ENCODE results near the gene LAMC1.
A peak's percentile ranks its signal among the peaks of the same experiment; 100 is the strongest.

Gene LAMC1
- total RNA-seq: 0.31 to 8.8 reads per million in 2 donors

DNA sequence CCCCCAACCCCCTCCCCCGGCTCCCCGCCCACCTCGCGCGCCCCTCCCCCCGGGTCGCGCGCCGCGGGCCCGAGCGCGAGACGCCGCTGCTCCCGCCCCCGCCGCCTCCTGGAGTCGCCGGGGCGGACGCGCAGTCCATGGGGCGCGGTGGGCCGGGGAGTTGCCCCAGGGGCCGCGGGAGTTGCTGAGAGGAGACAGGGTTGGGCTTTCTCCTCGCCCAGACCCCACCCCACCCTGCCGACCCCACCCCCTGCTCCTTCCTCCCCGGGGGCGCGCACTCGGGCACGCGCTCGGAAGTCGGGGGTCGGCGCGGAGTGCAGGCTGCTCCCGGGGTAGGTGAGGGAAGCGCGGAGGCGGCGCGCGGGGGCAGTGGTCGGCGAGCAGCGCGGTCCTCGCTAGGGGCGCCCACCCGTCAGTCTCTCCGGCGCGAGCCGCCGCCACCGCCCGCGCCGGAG lies at the start of gene LAMC1:
Gene LAMC1, plus strand, starts transcription at position 275 of the 455 bp plus-strand sequence. CDS start 297 bp downstream, outside the sequence.
- peak in 1 of 5 experiments; percentile 22 for DNase-seq

DNA sequence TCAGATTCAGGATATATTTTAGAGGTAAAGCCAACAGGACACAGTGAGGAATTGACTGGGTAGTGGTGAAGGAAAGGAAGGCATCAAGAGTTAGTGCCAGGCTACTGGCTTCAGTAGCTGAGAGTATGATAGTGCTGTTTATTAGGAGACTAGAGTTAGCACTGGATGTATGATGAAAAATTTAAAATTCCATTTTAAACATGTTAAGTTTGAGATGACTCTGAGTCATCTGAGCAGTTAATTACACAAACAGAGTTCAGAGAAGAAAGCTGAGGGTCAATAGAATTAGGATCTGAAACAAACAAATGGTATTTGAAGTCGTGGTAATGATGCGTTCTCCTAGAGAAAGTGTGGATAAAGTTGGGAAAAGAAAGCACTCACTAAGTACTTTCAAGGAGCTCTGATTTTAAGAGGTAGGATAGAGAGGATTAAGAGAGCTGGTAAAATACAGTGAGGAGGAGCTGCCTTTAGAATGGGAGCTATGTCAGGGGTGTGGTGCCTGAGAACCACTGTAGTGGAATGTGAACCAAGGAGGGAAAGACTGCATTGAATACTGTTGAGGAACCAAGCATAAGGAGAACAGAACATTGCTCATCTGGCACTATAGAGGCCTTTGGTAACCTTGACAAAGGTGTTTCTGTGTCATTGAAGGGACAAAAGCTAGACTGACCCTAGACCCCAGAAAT lies 48.6 kb upstream of the LAMC1 start:
- DNase-seq: no peak

DNA sequence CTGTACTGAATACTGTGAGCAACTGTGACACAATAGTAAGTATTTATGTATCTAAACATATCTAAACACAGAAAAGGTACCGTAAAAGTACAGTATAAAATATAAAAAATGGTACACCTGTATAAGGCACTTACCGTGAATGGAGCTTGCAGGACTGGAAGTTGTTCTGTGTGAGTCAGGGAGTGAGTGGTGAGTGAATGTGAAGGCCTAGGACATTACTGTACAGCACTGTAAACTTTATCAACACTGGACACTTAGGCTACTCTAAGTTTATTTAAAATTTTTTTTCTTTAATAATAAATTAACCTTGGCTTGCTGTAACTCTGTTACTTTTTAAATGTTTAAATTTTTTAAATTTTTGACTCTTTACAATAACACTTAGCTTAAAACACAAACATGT lies 45.7 kb upstream of the LAMC1 start:
- DNase-seq: no peak

DNA sequence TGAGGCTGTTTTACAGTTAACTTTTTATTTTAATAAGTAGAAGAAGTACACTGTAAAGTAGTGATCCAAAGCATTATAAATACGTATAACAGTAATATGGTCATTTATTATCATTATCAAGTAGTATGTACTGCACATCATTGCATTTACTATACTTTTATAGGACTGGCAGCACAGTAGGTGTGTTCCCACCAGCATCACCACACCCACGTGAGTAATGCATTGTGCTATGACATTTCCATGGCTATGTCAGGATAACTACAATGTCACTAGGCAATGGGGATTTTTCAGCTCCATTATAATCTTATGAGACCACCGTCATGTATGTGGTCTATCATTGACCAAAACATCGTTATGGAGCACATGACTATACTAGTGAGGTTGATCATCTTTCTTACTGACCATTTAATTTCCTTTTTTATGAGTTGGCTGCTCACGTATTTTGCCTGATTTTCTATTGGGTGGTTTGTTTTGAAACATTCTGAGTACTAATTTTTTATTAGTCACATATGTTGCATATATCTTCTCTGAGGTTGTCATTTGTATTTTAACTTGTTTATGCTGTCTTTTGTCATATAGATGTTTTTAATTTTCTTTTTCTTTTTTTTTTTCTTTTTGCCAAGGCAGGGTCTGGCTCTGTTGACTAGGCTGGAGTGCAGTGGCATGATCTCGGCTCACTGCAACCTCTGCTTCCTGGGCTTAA lies 44.9 kb upstream of the LAMC1 start:
- no peak for DNase-seq

DNA sequence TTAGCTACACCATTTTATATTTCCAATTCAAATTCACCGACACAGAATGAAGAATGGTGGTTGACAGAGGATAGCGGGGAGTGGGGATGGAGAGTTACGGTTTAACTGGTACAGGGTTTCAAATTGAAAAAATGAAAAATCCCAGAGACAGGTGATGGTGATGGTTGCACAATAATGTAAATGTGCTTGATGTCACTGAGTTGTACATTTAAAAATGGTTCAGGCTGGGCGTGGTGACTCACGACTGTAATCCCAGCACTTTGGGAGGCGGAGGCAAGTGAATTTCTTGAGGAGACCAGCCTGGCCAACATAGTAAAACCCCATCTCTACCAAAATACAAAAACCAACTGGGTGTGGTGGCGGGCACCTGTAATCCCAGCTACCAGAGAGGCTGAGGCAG lies 39.1 kb upstream of the LAMC1 start:
- DNase-seq: no peak

DNA sequence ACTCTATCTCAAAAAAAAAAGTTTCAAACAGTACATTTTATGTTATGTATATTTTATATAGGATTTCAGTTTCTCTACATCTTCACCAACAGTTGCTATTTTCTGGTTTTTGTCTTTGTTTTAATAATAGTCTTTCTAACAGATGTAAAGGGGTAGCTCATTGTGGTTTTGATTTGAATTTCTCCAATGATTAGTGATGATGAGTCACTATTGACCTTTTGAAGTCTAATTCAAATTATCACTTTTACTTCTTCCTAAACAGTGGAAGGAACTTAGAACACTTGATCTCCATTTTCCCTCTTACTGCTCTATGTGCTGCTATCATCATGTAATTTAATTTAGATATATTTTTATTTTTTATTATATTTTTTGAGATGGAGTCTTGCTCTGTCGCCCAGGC lies 38.6 kb upstream of the LAMC1 start:
- no peak for DNase-seq

DNA sequence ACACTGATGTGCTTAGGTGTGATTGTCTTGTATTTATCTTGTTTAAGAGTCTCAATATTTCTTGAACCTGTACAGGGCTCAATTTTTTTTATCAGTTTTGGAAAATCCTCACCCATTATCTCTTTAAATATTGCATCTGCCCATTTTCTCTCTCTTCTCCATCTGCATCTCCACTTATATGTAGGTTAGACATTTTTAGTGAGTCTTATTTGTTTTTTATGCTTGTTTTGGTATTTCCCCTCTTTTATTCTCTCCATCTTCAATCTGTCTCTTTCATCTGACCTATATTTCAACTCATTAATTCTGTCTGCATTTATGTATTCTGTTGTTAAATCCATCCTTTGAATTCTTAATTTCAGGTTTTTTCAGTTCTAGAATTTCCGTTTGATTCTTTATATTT lies 37.3 kb upstream of the LAMC1 start:
- no peak for DNase-seq

DNA sequence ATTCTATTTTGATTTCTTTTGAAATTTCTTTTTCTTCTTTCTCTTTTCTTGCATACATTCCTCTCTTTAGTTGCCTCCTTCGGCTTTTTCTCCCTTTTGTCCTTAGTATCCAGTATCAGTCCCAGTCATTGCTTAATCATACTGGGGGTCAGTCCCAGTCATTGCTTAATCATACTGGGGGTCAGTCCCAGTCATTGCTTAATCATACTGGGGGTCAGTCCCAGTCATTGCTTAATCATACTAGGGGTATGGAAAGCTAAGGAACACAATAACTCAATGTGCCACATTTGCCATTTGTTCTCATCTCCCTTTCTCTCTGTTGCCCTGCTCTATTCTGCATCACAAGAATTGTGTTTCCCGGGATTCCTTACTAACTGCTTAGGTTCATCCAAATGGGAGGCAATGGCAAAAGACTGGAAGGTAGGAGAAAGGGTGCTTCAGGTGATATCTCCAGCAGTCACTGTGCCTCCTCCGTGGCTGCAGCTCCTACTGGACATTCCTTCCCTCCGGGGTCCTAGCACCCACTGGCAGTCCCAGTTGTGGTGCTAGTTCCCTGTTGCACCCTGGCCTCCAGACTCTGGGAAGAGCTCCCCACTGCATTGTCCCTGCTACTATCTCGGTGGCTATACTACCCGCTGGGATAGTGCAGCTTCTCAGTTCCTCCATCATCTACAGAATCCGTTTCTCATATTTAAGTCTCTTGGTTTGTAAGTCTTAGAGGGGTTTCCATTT lies 32.6 kb upstream of the LAMC1 start:
- DNase-seq: no peak

DNA sequence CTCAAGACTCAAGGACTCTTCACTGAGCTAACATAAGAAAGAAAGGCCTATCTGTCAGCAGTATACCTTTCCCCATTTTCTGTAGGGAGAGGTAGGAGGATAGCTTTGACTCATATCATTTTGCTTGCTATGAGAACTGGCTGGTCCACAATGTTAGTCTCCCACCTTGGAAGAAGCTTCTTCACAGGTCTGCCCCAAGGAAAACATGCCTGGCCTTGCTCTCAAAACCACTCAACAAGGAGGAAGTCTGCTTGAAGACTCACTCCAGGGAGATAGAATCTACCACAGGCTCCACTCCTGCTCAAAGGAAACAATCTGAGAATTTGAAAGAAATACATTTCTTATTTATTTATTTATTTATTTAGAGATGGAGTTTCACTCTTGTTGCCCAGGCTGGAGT lies 29.5 kb upstream of the LAMC1 start:
- DNase-seq: no peak

DNA sequence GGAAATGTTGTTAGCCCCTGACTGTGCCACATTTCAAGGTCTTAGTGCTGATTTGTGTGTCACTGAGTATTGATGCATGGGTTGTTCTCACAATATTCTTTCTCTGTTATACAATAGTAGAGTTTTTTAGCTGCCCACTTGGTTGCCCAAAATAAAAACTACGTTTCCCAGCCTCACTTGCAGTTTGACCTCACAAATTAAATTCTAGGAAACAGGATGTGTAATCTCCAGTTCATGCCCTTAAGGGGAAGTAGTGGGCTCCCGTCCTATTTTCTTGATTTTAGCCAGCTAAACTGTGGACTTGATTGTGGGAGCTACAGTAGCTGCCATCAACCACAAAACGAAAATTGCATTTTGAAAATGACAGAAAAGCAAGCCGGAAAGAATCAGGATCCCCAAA lies 27.3 kb upstream of the LAMC1 start:
- no peak for DNase-seq

DNA sequence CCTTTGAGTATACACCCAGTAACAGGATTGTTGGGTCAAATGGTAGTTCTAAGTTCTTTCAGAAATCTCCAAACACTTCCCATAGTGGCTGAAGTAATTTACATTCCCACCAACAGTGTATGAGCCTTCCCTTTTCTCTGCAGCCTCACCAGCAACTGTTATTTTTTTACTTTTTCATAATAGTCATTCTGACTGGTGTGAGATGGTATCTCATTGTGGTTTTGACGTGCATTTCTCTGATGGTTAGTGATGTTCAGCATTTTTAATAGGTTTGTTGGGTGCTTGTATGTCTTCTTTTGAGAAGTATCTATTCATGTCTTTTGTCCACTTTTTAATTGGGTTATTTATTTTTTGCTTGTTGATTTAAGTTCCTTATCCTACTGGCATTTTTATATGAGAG lies 26.4 kb upstream of the LAMC1 start:
- DNase-seq: no peak

DNA sequence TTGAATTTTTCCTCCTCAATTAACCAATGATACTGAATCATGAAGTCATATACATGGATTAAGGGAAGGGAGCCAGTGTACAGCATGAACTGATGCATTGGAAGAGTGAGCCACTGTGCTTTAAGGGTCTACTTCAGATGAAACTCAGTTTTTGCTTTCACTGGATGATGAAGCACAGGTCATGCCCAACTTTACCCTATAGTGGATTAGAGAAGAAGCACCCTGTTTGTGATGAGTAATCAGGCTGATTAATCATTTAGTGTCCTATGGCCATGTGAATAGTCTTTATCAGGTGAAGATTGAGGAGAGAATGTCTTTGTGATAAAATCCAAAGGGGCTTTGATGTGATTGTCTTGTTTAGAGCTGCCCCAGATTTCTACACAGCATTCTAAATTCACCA lies 24.7 kb upstream of the LAMC1 start:
- DNase-seq: no peak

DNA sequence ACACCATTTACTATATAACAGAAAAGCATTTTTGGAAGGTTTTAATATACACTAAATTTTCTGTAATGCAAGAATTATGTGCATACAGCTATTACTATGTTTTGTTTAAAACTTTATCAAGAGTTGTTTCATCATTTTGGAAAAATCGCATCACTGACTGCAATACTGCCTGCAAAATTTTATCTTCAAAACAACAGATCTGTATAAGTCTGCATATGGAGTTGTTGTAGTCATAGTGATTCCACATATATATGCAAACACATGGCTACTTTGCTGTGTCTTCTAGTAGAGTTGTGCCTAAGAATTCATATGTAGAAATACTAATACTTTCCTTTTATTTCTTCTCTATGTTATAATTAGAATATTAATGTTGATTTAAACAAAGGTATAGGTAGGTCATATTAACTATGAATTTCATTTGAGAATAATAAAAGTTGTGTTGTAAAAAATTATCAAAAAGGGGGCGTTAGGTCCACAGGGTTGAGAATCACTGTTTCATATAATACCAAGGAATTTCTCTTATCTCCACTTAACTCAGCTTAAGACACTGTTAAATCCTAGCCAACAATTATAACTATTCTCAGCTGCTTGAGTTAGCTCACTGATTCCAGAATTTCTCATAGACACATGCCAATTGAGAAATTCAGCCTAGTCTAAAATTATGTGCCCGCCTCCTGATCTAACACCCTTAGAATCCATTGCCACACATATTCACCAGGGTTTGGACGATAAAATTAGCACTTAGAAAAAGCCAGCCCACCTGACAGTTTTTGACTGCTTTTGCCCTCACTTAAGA lies 22.9 kb upstream of the LAMC1 start:
- DNase-seq: no peak

DNA sequence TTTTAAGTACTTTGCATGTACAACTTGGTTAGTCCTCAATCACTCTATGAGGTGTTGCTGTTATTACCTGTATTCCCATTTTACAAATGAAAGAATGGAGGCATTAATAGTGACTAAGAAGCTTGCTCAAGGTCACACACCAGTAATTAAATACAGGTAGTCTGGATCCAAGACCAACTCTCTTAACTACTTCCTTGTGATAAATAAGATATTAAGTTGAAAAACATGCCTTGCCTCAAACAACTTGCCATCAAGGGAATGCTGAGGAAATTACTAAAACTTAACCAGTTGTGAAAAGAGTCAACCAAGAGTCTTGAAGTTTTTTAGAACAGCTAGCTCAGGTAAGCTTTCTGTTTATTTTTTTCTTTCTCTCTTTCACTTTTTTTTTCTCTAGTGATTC lies 21.0 kb upstream of the LAMC1 start:
- DNase-seq: no peak

DNA sequence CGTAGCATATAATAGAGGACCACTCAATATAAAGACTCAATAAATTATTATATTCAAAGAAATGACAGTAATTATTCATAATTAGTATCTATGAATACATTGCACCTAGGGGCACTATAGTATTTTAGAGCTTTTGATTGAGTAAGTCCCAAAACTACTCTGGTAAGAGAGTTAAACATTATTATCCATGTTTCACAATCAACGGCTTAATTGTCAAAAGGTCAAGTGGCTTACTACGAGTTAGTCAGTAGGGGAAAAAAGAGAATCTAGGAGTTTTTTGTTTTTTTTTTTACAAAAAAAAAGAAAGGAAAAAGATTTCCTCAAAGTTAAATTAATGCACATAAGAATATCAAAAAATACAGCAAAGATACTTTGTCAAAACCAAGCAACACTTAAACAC lies 20.4 kb upstream of the LAMC1 start:
- no peak for DNase-seq

DNA sequence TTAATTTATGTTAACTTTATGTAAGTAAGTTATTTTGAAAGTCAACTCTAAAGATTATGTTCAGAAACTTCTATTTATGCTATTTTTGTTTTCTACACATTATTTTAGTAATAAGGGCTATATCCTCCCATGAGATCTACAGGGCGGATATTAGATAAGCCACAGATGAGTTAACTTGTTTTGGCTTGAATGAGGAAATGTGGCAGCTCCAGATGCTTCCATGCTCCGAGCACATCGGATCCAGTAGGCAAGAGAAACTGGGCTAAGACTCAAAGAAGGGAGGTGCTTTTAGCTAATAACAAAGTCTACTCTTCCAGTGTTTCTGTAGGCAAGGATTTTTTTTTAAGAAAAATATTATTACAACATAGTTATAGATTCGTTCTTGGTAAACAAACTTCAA lies 20.0 kb upstream of the LAMC1 start:
- no peak for DNase-seq

DNA sequence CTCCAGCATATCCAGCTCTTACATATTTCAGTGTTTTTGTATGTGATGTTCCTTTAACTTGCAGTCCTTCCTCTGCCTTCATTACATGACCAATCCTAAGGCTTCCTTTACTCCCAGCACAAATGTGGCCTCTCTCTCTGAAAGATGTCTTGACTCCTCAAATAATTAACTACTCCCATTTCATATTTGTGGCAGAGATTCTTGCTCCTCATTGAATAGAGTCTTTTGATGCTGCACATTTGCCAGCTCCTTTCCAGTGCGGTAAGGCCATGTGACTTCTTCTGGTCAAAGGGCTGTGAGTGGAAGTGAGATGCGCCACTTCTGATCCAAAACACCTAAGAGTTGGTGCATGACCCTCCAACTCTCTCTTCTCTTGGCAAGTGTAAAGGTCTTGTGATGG lies 19.1 kb upstream of the LAMC1 start:
- DNase-seq: no peak

DNA sequence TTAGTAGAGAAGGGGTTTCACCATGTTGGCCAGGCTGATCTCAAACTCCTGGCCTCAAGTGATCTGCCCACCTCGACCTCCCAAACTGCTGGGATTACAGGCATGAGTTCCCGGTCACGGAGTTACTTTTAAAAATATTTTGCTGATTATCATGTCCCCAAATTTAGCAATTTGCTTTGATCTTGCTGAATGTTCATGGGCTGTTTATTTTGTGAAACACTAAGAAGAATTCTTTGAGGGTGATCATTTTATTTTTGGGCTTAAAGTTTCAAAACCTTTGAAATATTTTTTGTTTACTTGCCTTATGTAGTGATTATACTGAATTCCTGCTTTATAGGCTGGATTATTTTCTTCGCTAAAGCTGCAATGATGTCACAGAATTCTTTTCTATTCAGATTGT lies 11.4 kb upstream of the LAMC1 start:
- no peak for DNase-seq

DNA sequence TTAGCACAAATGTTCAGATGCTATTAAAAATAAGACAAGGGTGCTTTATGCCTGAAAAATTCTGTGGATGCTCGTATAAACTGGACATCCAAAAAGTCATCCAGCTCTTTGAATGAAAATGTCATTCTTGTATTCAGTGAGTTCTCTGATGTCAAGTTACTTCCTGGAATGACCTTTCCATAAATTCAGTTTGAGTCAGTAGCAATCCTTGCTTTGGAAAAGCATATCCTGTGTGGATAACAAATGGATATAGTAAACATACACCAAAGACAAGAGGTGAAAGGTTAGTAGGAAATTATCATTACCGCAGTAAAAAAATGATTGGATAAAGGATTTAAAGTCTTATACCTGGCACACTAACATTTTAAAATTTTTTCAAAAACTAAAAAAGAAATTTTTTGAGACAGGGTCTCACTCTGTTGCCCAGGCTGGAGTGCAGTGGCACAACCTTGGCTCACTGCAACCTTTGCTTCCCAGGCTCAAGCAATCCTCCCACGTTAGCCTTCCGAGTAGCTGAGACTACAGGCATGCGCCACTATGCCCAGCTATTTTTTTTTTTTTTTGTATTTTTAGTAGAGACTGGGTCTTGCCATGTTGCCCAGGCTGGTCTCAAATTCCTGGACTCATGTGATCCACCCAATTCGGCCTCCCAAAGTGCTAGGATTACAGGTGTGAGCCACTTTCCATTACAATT lies 10.8 kb upstream of the LAMC1 start:
- DNase-seq: no peak

DNA sequence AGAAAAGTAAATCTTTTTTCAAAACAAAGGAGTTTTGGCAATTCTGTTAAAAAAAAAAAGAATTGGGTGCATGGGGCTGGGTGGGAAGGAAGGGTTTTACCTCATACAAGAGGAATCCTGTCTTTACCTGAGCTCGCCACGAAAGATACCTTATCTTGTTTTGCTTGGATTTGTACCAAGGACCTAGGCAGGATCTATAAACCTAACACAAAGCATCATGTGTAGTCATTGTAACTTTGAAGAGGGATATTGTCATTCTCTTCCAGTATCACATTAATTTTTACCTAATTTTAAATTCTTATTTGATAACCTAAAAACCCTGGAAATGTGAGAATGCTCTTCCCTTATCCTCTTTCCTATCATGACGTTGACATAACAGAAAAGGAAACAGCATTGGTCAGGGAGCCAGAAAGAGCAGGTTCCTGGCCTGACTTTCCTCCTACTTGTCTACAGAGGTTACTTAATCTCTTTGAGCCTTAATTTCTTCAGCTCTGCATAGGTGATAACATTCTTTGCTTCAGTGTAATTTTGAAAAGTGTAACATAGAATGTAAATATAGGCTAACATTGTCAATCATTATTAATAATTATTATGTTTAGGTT lies 4.0 kb upstream of the LAMC1 start:
- DNase-seq: no peak

DNA sequence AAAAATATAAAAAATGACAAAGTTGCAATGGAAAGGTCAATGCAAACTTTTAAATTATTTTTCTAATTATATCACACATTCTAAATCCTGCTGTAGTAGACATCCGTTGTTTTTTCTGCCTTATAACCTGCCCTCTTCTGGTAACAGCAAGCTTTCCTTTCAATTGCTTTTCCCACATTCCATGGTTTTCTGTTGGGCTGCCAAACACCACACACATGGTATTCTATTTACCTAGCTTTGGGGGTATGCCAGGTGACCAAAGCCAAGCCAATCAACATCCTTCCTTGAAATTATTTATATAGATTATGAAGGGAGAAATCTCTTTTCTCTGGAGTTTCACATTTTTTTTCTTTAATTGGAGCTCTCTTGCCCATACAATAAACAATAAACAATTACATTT lies 3.4 kb upstream of the LAMC1 start:
- DNase-seq: no peak
